D721Med (cell line): ENCODE measurements around the gene ZCCHC18.
"Not testable (repeated sequence)": the region's sequence is repeated elsewhere in the genome, so short reads cannot be mapped to it uniquely, and the experiment has no call there.

Source experiments
- DNase-seq: peaks from one replicate; pipeline ENCODE4 v3.0.0; 2011; ENCODE audit warnings: low spot score; ENCODE audit not compliant: insufficient read length
- FAIRE-seq: peaks from 2 replicates; lab custom pipeline; 2011; peaks lifted over from hg19 to GRCh38; lab: Jason Lieb, UNC
- CTCF ChIP-seq: IDR thresholded peaks from 2 replicates; pipeline ENCODE4 v1.5.1; 2012; ENCODE audit warnings: mild to moderate bottlenecking, control low read depth; ENCODE audit not compliant: insufficient read depth; ENCODE audit errors: missing control alignments

The ZCCHC18 gene

GRCh38 chrX:104098151-104098808 lies 14.0 kb upstream of the ZCCHC18 start:
- FAIRE-seq (peak; percentile 93), DNase-seq (no peak)
- TF ChIP-seq CTCF = peak; percentile 60

- DNase-seq (no peak), FAIRE-seq (no peak)
- TF ChIP-seq CTCF = no peak
Observed at GRCh38 chrX:104098919-104099318, 13.4 kb upstream of the ZCCHC18 start.

GRCh38 chrX:104104676-104105075 lies 7.6 kb upstream of the ZCCHC18 start:
- no peak for TF ChIP-seq CTCF
- FAIRE-seq = no peak
- no peak for DNase-seq

- no peak for FAIRE-seq
- no peak for DNase-seq
- no peak for TF ChIP-seq CTCF
Observed at GRCh38 chrX:104105330-104106262, 6.7 kb upstream of the ZCCHC18 start.

- FAIRE-seq = no peak
- TF ChIP-seq CTCF = no peak
- DNase-seq = no peak
Observed at GRCh38 chrX:104108955-104109354, 3.4 kb upstream of the ZCCHC18 start.

- not testable (repeated sequence) for FAIRE-seq, DNase-seq
Observed at GRCh38 chrX:104110491-104111240, 1.7 kb upstream of the ZCCHC18 start.

GRCh38 chrX:104113222-104113965 lies 1.1 kb downstream of the ZCCHC18 start:
- no peak for FAIRE-seq

More at GRCh38 chrX:104113222-104113965, 1.1 kb downstream of the ZCCHC18 start:
- TF ChIP-seq CTCF = peak; percentile 45
- DNase-seq = no peak
